IPS-15b (cell line): ENCODE measurements around the gene TRAPPC1.
"Not testable (repeated sequence)": the region's sequence is repeated elsewhere in the genome, so short reads cannot be mapped to it uniquely, and the experiment has no call there.

Source experiments
- H3K27me3 ChIP-seq: one replicate; pipeline ENCODE4 v1.6.1; 2013; ENCODE audit warnings: low read length; ENCODE audit not compliant: control insufficient read depth, insufficient read depth
- H3K36me3 ChIP-seq: one replicate; pipeline ENCODE4 v1.6.1; 2013; ENCODE audit warnings: low read length; ENCODE audit not compliant: control insufficient read depth, insufficient read depth
- H3K4me1 ChIP-seq: one replicate; pipeline ENCODE4 v1.6.1; 2013; ENCODE audit warnings: mild to moderate bottlenecking, low read length; ENCODE audit not compliant: control insufficient read depth, insufficient read depth
- H3K4me3 ChIP-seq: one replicate; pipeline ENCODE4 v1.5.1; 2013; ENCODE audit warnings: low read depth, low read length
- H3K9ac ChIP-seq: one replicate; pipeline ENCODE4 v1.6.1; 2013; ENCODE audit warnings: low read depth, mild to moderate bottlenecking, low read length
- H3K9me3 ChIP-seq: one replicate; pipeline ENCODE4 v1.6.1; 2013; ENCODE audit warnings: mild to moderate bottlenecking, low read length; ENCODE audit not compliant: control insufficient read depth, insufficient read depth

The TRAPPC1 gene

DNA sequence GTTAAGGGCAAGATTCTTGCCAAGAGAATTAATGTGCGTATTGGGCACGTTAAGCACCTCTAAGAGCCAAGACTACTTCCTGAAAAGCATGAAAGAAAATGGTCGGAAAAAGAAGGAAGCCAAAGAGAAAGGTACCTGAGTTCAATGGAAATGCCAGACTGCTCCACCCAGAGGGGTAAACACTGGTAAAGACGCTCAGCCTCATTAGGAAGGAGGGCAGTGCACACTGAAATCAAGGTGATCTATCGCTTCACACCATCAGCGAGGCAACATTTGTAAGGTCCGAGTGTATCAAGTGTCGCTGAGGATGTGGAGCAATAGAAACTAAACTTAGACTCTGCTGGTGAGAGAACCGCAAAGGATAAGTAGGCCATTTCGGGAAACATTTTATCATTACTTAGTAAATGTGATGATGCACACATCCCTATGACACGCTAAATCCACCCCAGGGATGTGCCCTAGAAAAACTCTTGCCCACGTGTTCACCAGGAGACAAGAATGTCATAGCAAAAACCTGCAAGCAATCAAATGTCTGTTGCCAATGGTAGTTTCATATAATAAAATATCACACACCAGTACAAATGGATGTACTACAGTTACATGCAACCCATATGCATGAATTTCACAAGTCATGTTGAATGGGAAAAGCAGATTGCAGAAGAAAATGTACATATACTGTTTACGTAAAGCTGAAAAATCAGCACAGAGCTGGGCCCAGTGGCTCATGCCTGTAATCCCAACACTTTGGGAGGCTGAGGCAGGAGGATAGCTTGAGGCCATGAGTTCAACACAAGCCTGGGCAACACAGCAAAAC is 23.9 kb upstream of the TRAPPC1 start:
- no peaks in the 10 kb centered on the region for H3K27me3 ChIP-seq
- no peaks in the 10 kb centered on the region for H3K4me1 ChIP-seq
- no peaks in the 10 kb centered on the region for H3K9me3 ChIP-seq
- H3K36me3 ChIP-seq = no peaks in the 10 kb centered on the region
- no peak overlapping the region for H3K4me3 ChIP-seq
- H3K9ac ChIP-seq = no peak overlapping the region

GRCh38 chr17:7953266-7953665 is 21.5 kb upstream of the TRAPPC1 start:
- not testable (repeated sequence) for H3K9ac ChIP-seq, H3K36me3 ChIP-seq, H3K4me1 ChIP-seq, H3K27me3 ChIP-seq, H3K9me3 ChIP-seq, H3K4me3 ChIP-seq

DNA sequence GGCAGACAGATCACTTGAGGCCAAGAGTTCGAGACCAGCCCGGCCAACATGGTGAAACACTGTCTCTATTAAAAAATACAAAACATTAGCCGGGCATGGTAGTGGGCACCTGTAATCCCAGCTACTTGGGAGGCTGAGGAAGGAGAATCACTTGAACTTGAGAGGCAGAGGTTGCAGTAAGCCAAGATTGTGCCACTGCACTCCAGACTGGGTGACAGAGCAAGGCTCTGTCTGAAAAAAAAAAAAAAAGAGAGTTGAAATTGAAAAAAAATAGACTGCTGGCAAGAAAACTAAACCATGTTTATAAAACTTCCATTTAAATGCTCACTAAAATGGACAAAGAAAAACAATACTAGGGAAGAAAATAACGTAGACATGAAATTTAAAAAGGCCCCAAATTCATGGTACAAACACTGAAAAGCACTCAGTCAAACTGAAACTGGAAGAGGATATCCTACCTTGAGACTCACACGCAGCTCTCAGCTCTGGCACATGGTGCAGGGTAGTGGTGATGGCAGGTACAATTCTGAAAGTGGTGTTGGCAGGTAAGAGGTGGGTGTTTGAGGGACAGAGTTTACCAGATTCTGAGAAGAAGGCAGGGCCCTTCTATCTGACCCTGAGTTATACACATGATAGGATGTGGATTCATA is 19.5 kb upstream of the TRAPPC1 start:
- Histone ChIP-seq H3K9me3 (no peaks in the 10 kb centered on the region), H3K4me1 (no peaks in the 10 kb centered on the region), H3K36me3 (peaks cover 4% of the 10 kb centered on the region), H3K4me3 (no peak overlapping the region), H3K9ac (no peak overlapping the region), H3K27me3 (no peaks in the 10 kb centered on the region)

DNA sequence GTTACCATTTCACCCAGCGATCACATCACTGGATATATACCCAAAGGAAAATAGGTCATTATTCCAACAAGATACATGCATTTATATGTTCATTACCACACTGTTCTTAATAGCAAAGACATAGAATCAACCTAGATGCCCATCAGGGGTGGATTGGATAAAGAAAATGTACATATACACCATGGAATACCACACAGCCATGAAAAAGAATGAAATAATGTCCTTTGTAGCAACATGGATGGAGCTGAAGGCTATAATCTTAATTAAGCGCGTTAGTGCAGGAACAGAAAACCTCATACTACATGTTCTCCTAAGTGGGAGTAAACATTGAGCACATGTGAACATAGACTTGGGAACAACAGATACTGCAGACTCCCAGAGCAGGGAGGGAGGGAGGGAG is 18.8 kb upstream of the TRAPPC1 start:
- Histone ChIP-seq H3K9me3 (no peaks in the 10 kb centered on the region), H3K9ac (no peak overlapping the region)

GRCh38 chr17:7947651-7948050 is 15.9 kb upstream of the TRAPPC1 start:
- no peak overlapping the region for H3K9ac ChIP-seq
- H3K4me1 ChIP-seq = no peaks in the 10 kb centered on the region
- H3K9me3 ChIP-seq = no peaks in the 10 kb centered on the region
- no peak overlapping the region for H3K4me3 ChIP-seq
- H3K27me3 ChIP-seq = no peaks in the 10 kb centered on the region
- peaks cover 27% of the 10 kb centered on the region for H3K36me3 ChIP-seq

More for the DNA sequence above, 18.8 kb upstream of the TRAPPC1 start:
- Histone ChIP-seq H3K36me3 (peaks cover 10% of the 10 kb centered on the region), H3K27me3 (no peaks in the 10 kb centered on the region), H3K4me3 (no peak overlapping the region), H3K4me1 (no peaks in the 10 kb centered on the region)

- H3K36me3 ChIP-seq = peaks cover 27% of the 10 kb centered on the region
- no peaks in the 10 kb centered on the region for H3K9me3 ChIP-seq
- H3K4me3 ChIP-seq = no peak overlapping the region
- no peaks in the 10 kb centered on the region for H3K4me1 ChIP-seq
- no peak overlapping the region for H3K9ac ChIP-seq
- no peaks in the 10 kb centered on the region for H3K27me3 ChIP-seq
These were observed 14.7 kb upstream of the TRAPPC1 start for GRCh38 chr17:7946441-7946840.

- Histone ChIP-seq H3K4me3 (no peak overlapping the region), H3K9me3 (no peaks in the 10 kb centered on the region), H3K4me1 (no peaks in the 10 kb centered on the region), H3K9ac (no peak overlapping the region), H3K36me3 (peaks cover 27% of the 10 kb centered on the region), H3K27me3 (no peaks in the 10 kb centered on the region)
These were observed 13.9 kb upstream of the TRAPPC1 start for GRCh38 chr17:7945651-7946050.

DNA sequence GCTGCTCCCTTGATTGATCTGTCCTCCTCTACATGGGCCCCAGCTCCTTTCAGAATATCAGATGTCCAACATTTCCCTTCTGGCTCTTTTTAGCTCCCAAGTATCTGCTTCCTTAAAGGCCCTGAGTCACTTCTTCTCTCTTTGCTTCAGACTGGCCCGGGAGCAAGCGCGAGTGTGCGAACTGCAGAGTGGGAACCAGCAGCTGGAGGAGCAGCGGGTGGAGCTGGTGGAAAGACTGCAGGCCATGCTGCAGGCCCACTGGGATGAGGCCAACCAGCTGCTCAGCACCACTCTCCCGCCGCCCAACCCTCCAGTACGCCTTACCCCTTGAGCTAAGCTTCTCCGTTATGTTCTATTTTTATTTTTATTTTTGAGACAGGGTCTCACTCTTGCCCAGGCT is 12.6 kb upstream of the TRAPPC1 start:
- peaks cover 35% of the 10 kb centered on the region for H3K36me3 ChIP-seq
- no peaks in the 10 kb centered on the region for H3K4me1 ChIP-seq
- H3K27me3 ChIP-seq = no peaks in the 10 kb centered on the region
- H3K4me3 ChIP-seq = no peak overlapping the region
- H3K9me3 ChIP-seq = no peaks in the 10 kb centered on the region
- no peak overlapping the region for H3K9ac ChIP-seq

GRCh38 chr17:7943291-7943690 is 11.5 kb upstream of the TRAPPC1 start:
- H3K4me3 ChIP-seq = no peak overlapping the region
- no peaks in the 10 kb centered on the region for H3K27me3 ChIP-seq
- peaks cover 32% of the 10 kb centered on the region for H3K36me3 ChIP-seq
- H3K9ac ChIP-seq = no peak overlapping the region
- H3K9me3 ChIP-seq = no peaks in the 10 kb centered on the region
- no peaks in the 10 kb centered on the region for H3K4me1 ChIP-seq

DNA sequence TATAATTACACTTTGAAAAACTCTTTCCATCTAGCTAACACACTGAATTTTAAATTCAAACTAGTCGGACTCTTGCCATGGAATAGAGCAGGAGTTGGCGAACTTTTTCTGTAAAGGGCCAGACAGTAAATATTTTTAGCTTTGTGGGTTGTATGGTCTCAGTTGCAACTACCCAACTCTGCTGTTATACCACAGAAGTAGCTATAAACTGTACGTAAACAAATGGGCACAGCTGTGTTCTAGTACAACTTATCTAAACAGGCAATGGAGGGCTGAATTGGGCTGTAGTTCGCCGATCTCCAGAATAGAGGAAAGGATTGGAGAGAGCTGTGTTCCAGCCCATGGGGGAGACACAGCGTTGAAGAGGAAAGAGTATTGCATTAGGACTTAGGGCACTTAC is 9.0 kb upstream of the TRAPPC1 start:
- Histone ChIP-seq H3K4me1 (no peaks in the 10 kb centered on the region), H3K36me3 (peaks cover 31% of the 10 kb centered on the region), H3K9me3 (no peaks in the 10 kb centered on the region), H3K27me3 (no peaks in the 10 kb centered on the region), H3K4me3 (no peak overlapping the region), H3K9ac (no peak overlapping the region)

- Histone ChIP-seq H3K36me3 (peaks cover 30% of the 10 kb centered on the region), H3K4me3 (no peak overlapping the region), H3K27me3 (no peaks in the 10 kb centered on the region), H3K9me3 (no peaks in the 10 kb centered on the region), H3K9ac (no peak overlapping the region), H3K4me1 (no peaks in the 10 kb centered on the region)
These were observed 8.3 kb upstream of the TRAPPC1 start for GRCh38 chr17:7940034-7940433.

DNA sequence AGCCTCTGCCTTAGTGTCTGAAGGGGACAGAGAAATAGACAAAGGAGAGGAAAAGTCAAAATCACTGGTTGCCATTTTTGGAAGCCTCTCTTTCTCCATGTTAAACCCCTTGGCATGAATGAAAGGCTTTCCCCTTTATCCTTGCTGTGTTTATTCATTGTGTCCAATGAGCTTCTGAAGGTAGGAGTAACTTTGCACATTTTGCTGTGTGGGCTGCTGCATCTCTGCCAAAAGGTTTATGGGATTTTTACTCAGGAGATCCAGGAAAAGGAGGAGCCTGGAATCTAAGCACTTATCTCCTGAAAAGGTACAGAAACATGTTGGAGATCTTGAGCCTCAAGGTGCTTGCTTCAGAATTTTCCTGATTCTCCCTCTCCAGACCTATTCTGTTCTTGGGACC is 4.1 kb upstream of the TRAPPC1 start:
- Histone ChIP-seq H3K9me3 (no peaks in the 10 kb centered on the region), H3K4me1 (no peaks in the 10 kb centered on the region), H3K36me3 (peaks cover 12% of the 10 kb centered on the region), H3K9ac (no peak overlapping the region), H3K27me3 (peaks cover 13% of the 10 kb centered on the region), H3K4me3 (no peak overlapping the region)
